HG02571 (cell line): ENCODE data around the gene FAM24B.
A peak's percentile ranks its signal among the peaks of the same experiment; 100 is the strongest.
"Not testable (repeated sequence)": the region's sequence is repeated elsewhere in the genome, so short reads cannot be mapped to it uniquely, and the experiment has no call there.

Experiments used
- ATAC-seq: cut with Tn5 transposase; IDR thresholded peaks from one replicate; pipeline ENCODE4 v1.9.1; 2021; ENCODE audit warnings: mild to moderate bottlenecking, moderate library complexity; ENCODE audit not compliant: unreplicated experiment

Gene FAM24B

GRCh38 chr10:122879339-122880273 lies at the start of gene FAM24B:
FAM24B (minus strand) TSS chr10:122879581; CDS start chr10:122850515, 29,066 bp downstream.
- ATAC-seq = peak; percentile 75

- ATAC-seq = no peak
These were observed 36.3 kb upstream of the FAM24B start for GRCh38 chr10:122915700-122916099.

- no peak for ATAC-seq
These were observed 32.6 kb upstream of the FAM24B start for GRCh38 chr10:122911889-122912484.

- no peak for ATAC-seq
These were observed 30.9 kb upstream of the FAM24B start, which contains the start of gene FAM24A for GRCh38 chr10:122910310-122910709. FAM24A (plus strand) TSS chr10:122910610; CDS start chr10:122911635, 1,025 bp downstream.

GRCh38 chr10:122903861-122904260 lies 24.5 kb upstream of the FAM24B start:
- not testable (repeated sequence) for ATAC-seq

GRCh38 chr10:122894261-122894944 lies 15.0 kb upstream of the FAM24B start:
- no peak for ATAC-seq

- ATAC-seq = no peak
These were observed 4.8 kb upstream of the FAM24B start for GRCh38 chr10:122884166-122884565.

- ATAC-seq = no peak
These were observed 3.4 kb upstream of the FAM24B start for GRCh38 chr10:122882766-122883165.

- ATAC-seq = peak; percentile 2
These were observed 512 bp downstream of the FAM24B start for GRCh38 chr10:122878799-122879338.

- no peak for ATAC-seq
These were observed 2.1 kb downstream of the FAM24B start for GRCh38 chr10:122877264-122877663.

- ATAC-seq = no peak
These were observed 2.9 kb downstream of the FAM24B start for GRCh38 chr10:122876467-122876855.

GRCh38 chr10:122875843-122876466 lies 3.4 kb downstream of the FAM24B start:
- no peak for ATAC-seq

- ATAC-seq = not testable (repeated sequence)
These were observed 7.4 kb downstream of the FAM24B start for GRCh38 chr10:122871947-122872346.

- not testable (repeated sequence) for ATAC-seq
These were observed 10.6 kb downstream of the FAM24B start for GRCh38 chr10:122868768-122869167.

- not testable (repeated sequence) for ATAC-seq
These were observed 12.5 kb downstream of the FAM24B start for GRCh38 chr10:122866757-122867482.

GRCh38 chr10:122864901-122865300 lies 14.5 kb downstream of the FAM24B start:
- ATAC-seq = no peak

GRCh38 chr10:122864194-122864592 lies 15.2 kb downstream of the FAM24B start:
- ATAC-seq = no peak

- ATAC-seq = no peak
These were observed 15.9 kb downstream of the FAM24B start for GRCh38 chr10:122863216-122864193.

GRCh38 chr10:122861711-122862161 lies 17.6 kb downstream of the FAM24B start:
- no peak for ATAC-seq
